NK-92 treated with Interleukin-12 subunit alpha and Interleukin-12 subunit beta, amount 100 ng/mL, for 24 hours (cell line): ENCODE results near the gene GRID1.

Experiments
- DNase-seq: peaks from one replicate; lab custom pipeline; 2025; lab: John Stamatoyannopoulos, UW

The GRID1 gene

GRCh38 chr10:86366033-86366901 lies at the start of gene GRID1:
Gene GRID1 (minus strand): TSS chr10:86366795.
- no peak for DNase-seq

- no peak for DNase-seq
Observed at GRCh38 chr10:86415583-86415982, 49.0 kb upstream of the GRID1 start.

- no peak for DNase-seq
Observed at GRCh38 chr10:86415116-86415515, 48.5 kb upstream of the GRID1 start.

GRCh38 chr10:86413046-86413728 lies 46.6 kb upstream of the GRID1 start:
- DNase-seq = no peak

DNA sequence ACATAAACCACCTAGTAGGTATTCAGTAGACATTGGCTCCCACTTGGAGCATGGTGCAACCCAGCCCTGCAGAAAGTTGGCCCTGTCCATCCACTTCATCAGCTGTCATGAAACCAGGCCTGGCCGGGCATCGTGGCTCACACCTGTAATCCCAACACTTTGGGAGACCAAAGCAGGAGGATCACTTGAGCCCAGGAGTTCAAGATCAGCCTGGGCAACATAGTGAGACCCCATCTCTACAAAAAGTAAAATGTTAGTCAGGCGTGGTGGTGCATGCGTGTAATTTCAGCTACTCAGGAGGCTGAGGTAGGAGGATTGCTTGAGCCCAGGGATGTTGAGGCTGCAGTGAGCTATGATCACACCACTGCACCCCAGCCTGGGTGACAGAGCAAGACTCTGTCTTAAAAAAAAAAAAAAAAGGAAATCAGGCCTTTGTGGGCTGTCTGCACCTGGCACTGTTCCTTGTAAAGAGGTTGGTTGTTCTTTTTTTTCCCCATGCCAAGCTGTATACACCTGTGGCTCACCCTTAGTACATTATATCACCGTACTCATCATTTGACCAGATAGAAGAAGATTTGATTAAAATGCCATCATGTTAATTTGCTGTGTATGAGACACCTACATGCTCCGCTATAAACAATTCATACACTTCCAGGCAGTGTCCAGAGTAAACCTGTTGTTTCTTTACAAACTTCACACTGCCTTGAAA lies 45.4 kb upstream of the GRID1 start:
- no peak for DNase-seq

DNA sequence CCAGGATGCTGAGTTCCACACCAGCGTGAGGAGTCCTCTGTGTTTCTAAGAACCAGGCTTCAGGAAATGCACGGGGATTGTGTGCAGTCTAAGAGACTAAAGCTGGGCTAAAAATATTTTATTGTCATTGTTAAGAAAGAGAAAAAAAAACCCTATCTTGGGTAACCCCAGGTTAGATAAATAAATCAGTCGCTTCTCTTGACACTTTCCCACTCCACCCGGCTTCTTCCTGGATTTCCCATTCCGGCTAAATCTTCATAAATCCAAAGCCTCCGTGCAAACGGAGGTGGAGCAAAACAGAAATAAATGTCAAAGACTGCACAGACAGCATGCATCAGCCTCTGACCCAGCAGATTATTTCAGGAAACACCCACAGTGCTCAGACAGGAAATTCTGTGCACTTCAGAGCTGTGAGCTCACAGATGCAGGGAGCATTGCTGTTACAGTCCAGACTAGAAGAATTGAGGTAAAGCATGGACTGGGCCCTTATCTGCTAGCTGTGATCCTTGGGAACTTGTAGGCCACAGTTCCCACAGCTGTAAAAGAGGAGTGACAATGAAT lies 44.8 kb upstream of the GRID1 start:
- no peak for DNase-seq

GRCh38 chr10:86410542-86411124 lies 44.0 kb upstream of the GRID1 start:
- DNase-seq = no peak

DNA sequence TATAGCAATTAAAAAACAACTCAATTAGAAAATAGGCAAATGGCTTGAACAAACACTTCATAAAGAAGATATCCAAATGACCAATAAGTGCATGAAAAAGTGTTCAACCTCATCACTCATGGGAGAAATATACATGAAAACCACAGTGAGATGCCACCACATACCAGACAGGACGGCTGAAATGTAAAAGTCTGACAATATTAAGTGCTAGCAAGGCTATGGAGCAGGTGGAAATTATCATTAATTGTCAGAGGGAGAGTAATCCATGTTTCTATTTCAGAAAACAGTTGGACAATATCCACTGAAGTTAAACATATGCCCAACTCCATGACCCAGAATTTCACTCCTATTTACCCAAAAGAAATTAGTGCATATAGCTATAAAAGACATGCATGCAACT lies 42.6 kb upstream of the GRID1 start:
- no peak for DNase-seq

DNA sequence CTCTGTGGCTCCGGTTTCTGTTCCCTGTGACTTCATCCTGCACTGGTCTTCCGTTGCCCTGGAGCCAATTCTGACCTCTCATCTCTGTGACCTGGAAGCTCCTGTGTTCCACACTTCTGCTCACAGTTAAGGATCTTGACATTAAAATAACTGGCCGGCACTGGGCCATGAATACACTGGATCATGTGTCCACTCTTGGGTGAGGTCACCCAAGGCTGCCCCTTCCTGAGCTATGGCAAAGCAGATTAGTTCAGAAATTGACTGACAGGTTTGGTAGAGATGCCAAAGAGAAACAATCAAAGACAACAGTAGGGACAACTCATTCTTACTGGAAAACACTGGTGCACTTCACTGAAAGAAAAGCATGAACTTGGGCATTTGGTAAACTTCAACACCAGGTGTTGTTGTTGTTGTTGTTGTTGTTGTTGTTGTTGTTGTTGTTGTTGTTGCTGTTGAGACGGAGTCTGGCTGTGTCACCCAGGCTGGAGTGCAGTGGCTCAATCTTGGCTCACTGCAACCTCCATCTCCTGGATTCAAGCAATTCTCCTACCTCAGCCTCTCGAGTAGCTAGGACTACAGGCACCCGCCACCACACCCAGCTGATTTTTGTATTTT lies 36.7 kb upstream of the GRID1 start:
- DNase-seq = no peak

- no peak for DNase-seq
Observed at GRCh38 chr10:86402283-86402941, 35.8 kb upstream of the GRID1 start.

DNA sequence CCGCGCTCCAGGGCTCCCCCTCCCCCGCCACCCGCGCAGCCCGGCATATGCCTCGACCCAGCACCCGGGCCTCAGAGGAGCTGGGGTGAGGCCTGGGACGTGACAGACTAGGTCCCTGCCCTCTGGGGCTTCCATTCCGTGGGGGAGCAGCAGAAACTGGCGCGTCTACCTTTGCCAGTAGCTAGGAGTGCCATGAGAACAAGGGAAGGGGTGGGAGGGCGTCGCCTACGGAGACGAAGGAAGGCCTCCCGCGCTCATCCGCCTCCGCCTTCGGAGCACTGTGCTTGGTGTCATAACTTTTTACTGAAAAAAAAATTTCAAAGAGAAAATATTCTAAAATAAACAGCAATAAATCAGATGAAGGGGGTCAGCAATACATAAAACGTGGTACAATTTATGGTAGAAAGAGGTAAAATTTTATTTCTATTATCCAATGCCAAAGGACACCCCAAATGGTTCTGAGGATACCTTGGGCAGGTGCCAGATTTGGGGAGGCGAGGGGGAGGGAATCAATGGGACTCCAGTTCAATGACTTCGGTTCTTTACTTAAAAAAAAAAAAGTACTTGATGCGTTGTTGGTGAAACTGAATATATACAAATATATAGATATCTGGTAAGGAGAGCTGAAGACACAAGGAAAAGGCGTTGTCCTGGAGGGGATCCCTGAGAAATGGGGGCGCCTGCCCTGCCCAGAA lies 35.1 kb upstream of the GRID1 start:
- DNase-seq = no peak

- DNase-seq = no peak
Observed at GRCh38 chr10:86400705-86401587, 34.4 kb upstream of the GRID1 start.

GRCh38 chr10:86399879-86400704 lies 33.5 kb upstream of the GRID1 start:
- peak; percentile 80 for DNase-seq

DNA sequence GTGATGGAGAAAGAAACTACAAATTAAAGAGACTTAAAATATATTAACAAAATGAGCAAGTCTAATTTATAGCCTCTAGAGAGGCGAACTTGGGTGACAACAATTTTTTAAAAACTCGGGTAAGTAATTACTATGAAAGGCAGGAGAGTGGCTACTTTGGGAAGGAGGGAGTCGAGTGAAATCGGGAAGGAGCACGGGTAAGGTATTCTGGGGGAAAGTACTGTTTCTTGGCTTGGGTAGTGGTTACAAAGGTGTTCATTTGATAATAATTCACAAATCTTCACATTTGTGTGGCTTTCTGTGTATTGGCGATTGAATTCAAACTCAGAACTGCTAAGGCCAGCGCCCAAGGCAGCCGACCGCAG lies 32.9 kb upstream of the GRID1 start:
- no peak for DNase-seq

GRCh38 chr10:86397120-86397519 lies 30.5 kb upstream of the GRID1 start:
- DNase-seq = no peak

DNA sequence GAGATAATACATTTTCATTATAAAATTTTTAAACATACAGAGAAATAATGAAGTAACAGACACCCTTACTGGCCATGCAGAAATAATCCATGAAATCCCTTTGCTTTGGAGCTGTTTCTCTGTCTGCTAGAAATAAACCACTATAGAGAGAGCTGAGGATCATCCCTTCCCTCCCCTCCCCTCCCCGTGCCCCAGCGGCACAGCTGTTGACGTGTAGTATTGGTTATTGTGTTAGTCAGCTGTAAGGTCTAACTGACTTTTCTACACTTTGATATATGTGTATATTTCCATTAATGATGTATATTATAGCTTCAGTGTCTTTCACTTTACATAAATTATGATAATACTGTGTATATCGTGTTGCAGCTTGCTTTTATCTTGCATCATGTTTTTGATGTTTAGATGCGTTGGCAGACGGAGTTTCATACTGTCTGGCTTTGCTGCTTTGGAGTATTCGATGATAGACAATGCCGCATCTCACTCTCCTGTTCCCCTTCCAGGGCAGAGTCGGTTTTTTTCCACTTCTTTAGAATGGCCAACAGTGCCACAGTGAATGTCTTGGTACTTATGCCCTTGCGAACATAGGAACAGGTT lies 27.4 kb upstream of the GRID1 start:
- no peak for DNase-seq

GRCh38 chr10:86393362-86393761 lies 26.8 kb upstream of the GRID1 start:
- no peak for DNase-seq

- no peak for DNase-seq
Observed at GRCh38 chr10:86392723-86393094, 26.1 kb upstream of the GRID1 start.
